KOPT-K1 (cell line): Measurements from ENCODE around the gene SOS1.

ENCODE experiments used
- H3K27ac ChIP-seq: fragments of 200-600 bp; sonication (generic); 2 replicates; pipeline ENCODE4 v1.5.1; 2016; ENCODE audit warnings: antibody characterized with exemption, mild to moderate bottlenecking, low read depth, low read length; ENCODE audit not compliant: poor library complexity, severe bottlenecking
- H3K36me3 ChIP-seq: fragments of 200-600 bp; sonication (generic); 2 replicates; pipeline ENCODE4 v1.5.1; 2017; ENCODE audit warnings: antibody characterized with exemption, mild to moderate bottlenecking, low read length, moderate library complexity; ENCODE audit not compliant: insufficient read depth
- H3K9me3 ChIP-seq: fragments of 200-600 bp; sonication (generic); 2 replicates; pipeline ENCODE4 v1.5.1; 2017; ENCODE audit warnings: antibody characterized with exemption, low read length, mild to moderate bottlenecking; ENCODE audit not compliant: insufficient read depth, poor library complexity, severe bottlenecking

SOS1 gene

GRCh38 chr2:38991899-38992298 is 129.0 kb downstream of the SOS1 start:
- peaks cover 55% of the 10 kb centered on the region for H3K36me3 ChIP-seq

GRCh38 chr2:38988716-38989115 is 132.1 kb downstream of the SOS1 start:
- H3K27ac ChIP-seq: no peak overlapping the region
- no peaks in the 10 kb centered on the region for H3K9me3 ChIP-seq
- peaks cover 57% of the 10 kb centered on the region for H3K36me3 ChIP-seq

More at GRCh38 chr2:38991899-38992298, 129.0 kb downstream of the SOS1 start:
- Histone ChIP-seq H3K9me3 (no peaks in the 10 kb centered on the region), H3K27ac (no peak overlapping the region)

- Histone ChIP-seq H3K9me3 (no peaks in the 10 kb centered on the region), H3K36me3 (peaks cover 32% of the 10 kb centered on the region), H3K27ac (no peak overlapping the region)
Measured at GRCh38 chr2:38982498-38982897, 138.4 kb downstream of the SOS1 start.

- Histone ChIP-seq H3K27ac (no peak overlapping the region), H3K9me3 (no peaks in the 10 kb centered on the region), H3K36me3 (peaks cover 26% of the 10 kb centered on the region)
Measured at GRCh38 chr2:38981670-38982357, 139.0 kb downstream of the SOS1 start.

GRCh38 chr2:38981003-38981669 is 139.7 kb downstream of the SOS1 start:
- no peaks in the 10 kb centered on the region for H3K9me3 ChIP-seq

GRCh38 chr2:38978908-38979307 is 141.9 kb downstream of the SOS1 start:
- Histone ChIP-seq H3K27ac (no peak overlapping the region), H3K36me3 (no peaks in the 10 kb centered on the region), H3K9me3 (no peaks in the 10 kb centered on the region)

More at GRCh38 chr2:38981003-38981669, 139.7 kb downstream of the SOS1 start:
- no peak overlapping the region for H3K27ac ChIP-seq
- H3K36me3 ChIP-seq: peaks cover 19% of the 10 kb centered on the region

GRCh38 chr2:38978296-38978903 is 142.5 kb downstream of the SOS1 start:
- no peak overlapping the region for H3K27ac ChIP-seq
- H3K9me3 ChIP-seq: no peaks in the 10 kb centered on the region
- H3K36me3 ChIP-seq: no peaks in the 10 kb centered on the region

GRCh38 chr2:38977047-38977446 is 143.8 kb downstream of the SOS1 start:
- Histone ChIP-seq H3K9me3 (no peaks in the 10 kb centered on the region), H3K27ac (no peak overlapping the region), H3K36me3 (no peaks in the 10 kb centered on the region)

- Histone ChIP-seq H3K9me3 (no peaks in the 10 kb centered on the region), H3K27ac (no peak overlapping the region), H3K36me3 (no peaks in the 10 kb centered on the region)
Measured at GRCh38 chr2:38975042-38975441, 145.8 kb downstream of the SOS1 start.

- no peaks in the 10 kb centered on the region for H3K9me3 ChIP-seq
Measured at GRCh38 chr2:38973266-38973665, 147.6 kb downstream of the SOS1 start.

GRCh38 chr2:38971377-38971776 is 149.5 kb downstream of the SOS1 start:
- Histone ChIP-seq H3K27ac (no peak overlapping the region), H3K9me3 (no peaks in the 10 kb centered on the region), H3K36me3 (no peaks in the 10 kb centered on the region)

More at GRCh38 chr2:38973266-38973665, 147.6 kb downstream of the SOS1 start:
- no peaks in the 10 kb centered on the region for H3K36me3 ChIP-seq
- H3K27ac ChIP-seq: no peak overlapping the region

GRCh38 chr2:38968021-38968420 is 152.8 kb downstream of the SOS1 start:
- H3K27ac ChIP-seq: no peak overlapping the region
- H3K36me3 ChIP-seq: no peaks in the 10 kb centered on the region
- no peaks in the 10 kb centered on the region for H3K9me3 ChIP-seq

GRCh38 chr2:38966678-38967077 is 154.2 kb downstream of the SOS1 start:
- no peaks in the 10 kb centered on the region for H3K9me3 ChIP-seq
- H3K36me3 ChIP-seq: no peaks in the 10 kb centered on the region
- no peak overlapping the region for H3K27ac ChIP-seq

- H3K9me3 ChIP-seq: no peaks in the 10 kb centered on the region
- H3K36me3 ChIP-seq: no peaks in the 10 kb centered on the region
- no peak overlapping the region for H3K27ac ChIP-seq
Measured at GRCh38 chr2:38966006-38966405, 154.8 kb downstream of the SOS1 start.

GRCh38 chr2:38960609-38961320 is 160.1 kb downstream of the SOS1 start:
- Histone ChIP-seq H3K36me3 (no peaks in the 10 kb centered on the region), H3K27ac (no peak overlapping the region), H3K9me3 (no peaks in the 10 kb centered on the region)
